ENCODE data around the gene CLK2. TPM values are rescaled to one million over a fixed set of nuclear protein-coding genes. Genes with fewer than 3 reads are reported as not detected.

CLK2 gene
- total and polyA plus RNA-seq, 2 of the 13 experiments (the other 11 are each of a cell fraction or from before 2014, with no cell fraction given): 20.1 to 73.5 TPM

DNA sequence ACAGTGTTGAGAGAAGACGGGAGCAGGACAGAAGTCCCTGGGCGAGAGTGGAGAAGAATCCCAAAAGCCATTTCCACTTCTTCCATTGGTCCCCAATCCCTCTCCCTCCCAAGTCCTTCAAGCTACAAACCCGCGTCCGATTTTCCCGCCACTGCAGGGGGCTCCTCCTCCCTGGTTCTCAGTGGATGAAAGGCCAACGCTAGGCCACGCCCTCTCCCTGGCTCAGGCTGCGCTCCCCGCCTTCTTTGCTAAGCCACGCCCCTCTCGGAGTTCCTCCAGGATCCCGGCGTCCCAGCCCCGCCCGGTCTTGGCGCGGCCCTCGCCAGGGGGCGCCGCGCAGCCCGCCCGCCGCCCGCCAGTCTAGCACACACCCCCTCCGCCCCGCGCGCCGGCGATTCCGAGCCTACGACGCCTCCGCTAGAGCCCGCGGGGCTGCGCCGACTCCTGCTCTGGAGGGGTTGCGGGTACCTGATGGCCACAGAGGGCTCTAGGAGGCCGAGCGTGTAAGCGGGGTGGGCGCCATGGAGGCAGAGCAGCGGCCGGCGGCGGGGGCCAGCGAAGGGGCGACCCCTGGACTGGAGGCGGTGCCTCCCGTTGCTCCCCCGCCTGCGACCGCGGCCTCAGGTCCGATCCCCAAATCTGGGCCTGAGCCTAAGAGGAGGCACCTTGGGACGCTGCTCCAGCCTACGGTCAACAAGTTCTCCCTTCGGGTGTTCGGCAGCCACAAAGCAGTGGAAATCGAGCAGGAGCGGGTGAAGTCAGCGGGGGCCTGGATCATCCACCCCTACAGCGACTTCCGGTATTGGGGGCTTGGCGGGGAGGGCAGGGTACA, 4.0 kb upstream of the CLK2 start, which contains the start of gene HCN3 (continued):
- TF ChIP-seq ETV5 (CRISPR knock-in tag; IDR thresholded peaks at IDR 0.05; ENCODE audit: borderline replicate concordance) (peak; percentile 11), ZNF883 (CRISPR knock-in tag; IDR thresholded peaks at IDR 0.05; ENCODE audit: not compliant biosample characterization) (peak; percentile 69), ATF2 (CRISPR knock-in tag; IDR thresholded peaks at IDR 0.05) (0 out of 2 replicates have a peak, but pooled peaks have one; percentile 21), ZBTB43 (CRISPR knock-in tag; conservative IDR thresholded peaks at IDR 0.05) (0 out of 2 replicates have a peak, but pooled peaks have one; percentile 45), MED8 (CRISPR knock-in tag; IDR thresholded peaks at IDR 0.05; ENCODE audit: insufficient replicate concordance) (peak; percentile 37), HNRNPLL (IDR thresholded peaks at IDR 0.05; ENCODE audit: low read depth, low read length, poor library complexity, severe bottlenecking) (peak; percentile 89), HOXA3 (CRISPR knock-in tag; IDR thresholded peaks at IDR 0.05) (peak; percentile 43), SOX6 (IDR thresholded peaks at IDR 0.05) (no peak), SOX6 (CRISPR knock-in tag; IDR thresholded peaks at IDR 0.05) (0 out of 2 replicates have a peak, but pooled peaks have one; percentile 42), ZSCAN21 (CRISPR knock-in tag; IDR thresholded peaks at IDR 0.05; ENCODE audit: borderline replicate concordance) (0 out of 2 replicates have a peak, but pooled peaks have one; percentile 60), PHF21A (CRISPR knock-in tag; IDR thresholded peaks at IDR 0.05) (peak; percentile 76), ZNF768 (CRISPR knock-in tag; IDR thresholded peaks at IDR 0.05) (peak; percentile 26; the same call in 1 of the 2 replicates), ZNF589 (CRISPR knock-in tag; conservative IDR thresholded peaks at IDR 0.05) (peak; percentile 24; the same call in 1 of the 2 replicates), AGO2 (optimal IDR thresholded peaks at IDR 0.05; ENCODE audit: low read depth, low read length) (no peak), ELF3 (CRISPR knock-in tag; IDR thresholded peaks at IDR 0.05) (peak; percentile 49; the same call in 1 of the 2 replicates), ZNF790 (CRISPR knock-in tag; IDR thresholded peaks at IDR 0.05; ENCODE audit: borderline replicate concordance) (peak; percentile 67; the same call in 1 of the 2 replicates), ZKSCAN8 (CRISPR knock-in tag; IDR thresholded peaks at IDR 0.05; ENCODE audit: borderline replicate concordance) (no peak)
- TF ChIP-seq, protein P1, sequence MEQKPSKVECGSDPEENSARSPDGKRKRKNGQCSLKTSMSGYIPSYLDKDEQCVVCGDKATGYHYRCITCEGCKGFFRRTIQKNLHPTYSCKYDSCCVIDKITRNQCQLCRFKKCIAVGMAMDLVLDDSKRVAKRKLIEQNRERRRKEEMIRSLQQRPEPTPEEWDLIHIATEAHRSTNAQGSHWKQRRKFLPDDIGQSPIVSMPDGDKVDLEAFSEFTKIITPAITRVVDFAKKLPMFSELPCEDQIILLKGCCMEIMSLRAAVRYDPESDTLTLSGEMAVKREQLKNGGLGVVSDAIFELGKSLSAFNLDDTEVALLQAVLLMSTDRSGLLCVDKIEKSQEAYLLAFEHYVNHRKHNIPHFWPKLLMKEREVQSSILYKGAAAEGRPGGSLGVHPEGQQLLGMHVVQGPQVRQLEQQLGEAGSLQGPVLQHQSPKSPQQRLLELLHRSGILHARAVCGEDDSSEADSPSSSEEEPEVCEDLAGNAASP (CRISPR knock-in tag; IDR thresholded peaks at IDR 0.05; ENCODE audit: borderline replicate concordance): 0 out of 2 replicates have a peak, but pooled peaks have one; percentile 10
- TF ChIP-seq, protein P2, sequence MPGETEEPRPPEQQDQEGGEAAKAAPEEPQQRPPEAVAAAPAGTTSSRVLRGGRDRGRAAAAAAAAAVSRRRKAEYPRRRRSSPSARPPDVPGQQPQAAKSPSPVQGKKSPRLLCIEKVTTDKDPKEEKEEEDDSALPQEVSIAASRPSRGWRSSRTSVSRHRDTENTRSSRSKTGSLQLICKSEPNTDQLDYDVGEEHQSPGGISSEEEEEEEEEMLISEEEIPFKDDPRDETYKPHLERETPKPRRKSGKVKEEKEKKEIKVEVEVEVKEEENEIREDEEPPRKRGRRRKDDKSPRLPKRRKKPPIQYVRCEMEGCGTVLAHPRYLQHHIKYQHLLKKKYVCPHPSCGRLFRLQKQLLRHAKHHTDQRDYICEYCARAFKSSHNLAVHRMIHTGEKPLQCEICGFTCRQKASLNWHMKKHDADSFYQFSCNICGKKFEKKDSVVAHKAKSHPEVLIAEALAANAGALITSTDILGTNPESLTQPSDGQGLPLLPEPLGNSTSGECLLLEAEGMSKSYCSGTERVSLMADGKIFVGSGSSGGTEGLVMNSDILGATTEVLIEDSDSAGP (CRISPR knock-in tag; IDR thresholded peaks at IDR 0.05; ENCODE audit: borderline replicate concordance): 0 out of 2 replicates have a peak, but pooled peaks have one; percentile 19

Data from HepG2 (cell line).